LHCN-M2 (cell line): ENCODE measurements around the gene TMX1. TPM values are rescaled to one million over a fixed set of nuclear protein-coding genes. Genes with fewer than 3 reads are reported as not detected.
A peak's percentile ranks its signal among the peaks of the same experiment; 100 is the strongest.

Experiments
- DNase-seq: peaks from one replicate; pipeline ENCODE4 v3.0.0-alpha.2; 2012; ENCODE audit warnings: low read depth
- total RNA-seq: library from RNA; depleted of rRNA; stranded (reverse); fragments of >200 nt; gene quantifications from 2 replicates; pipeline ENCODE4 v1.2.3, GENCODE V29; 2014; rRNA removed

TMX1 gene
- total RNA-seq, 1 experiment from 2014 or later: 93.9 TPM

DNA sequence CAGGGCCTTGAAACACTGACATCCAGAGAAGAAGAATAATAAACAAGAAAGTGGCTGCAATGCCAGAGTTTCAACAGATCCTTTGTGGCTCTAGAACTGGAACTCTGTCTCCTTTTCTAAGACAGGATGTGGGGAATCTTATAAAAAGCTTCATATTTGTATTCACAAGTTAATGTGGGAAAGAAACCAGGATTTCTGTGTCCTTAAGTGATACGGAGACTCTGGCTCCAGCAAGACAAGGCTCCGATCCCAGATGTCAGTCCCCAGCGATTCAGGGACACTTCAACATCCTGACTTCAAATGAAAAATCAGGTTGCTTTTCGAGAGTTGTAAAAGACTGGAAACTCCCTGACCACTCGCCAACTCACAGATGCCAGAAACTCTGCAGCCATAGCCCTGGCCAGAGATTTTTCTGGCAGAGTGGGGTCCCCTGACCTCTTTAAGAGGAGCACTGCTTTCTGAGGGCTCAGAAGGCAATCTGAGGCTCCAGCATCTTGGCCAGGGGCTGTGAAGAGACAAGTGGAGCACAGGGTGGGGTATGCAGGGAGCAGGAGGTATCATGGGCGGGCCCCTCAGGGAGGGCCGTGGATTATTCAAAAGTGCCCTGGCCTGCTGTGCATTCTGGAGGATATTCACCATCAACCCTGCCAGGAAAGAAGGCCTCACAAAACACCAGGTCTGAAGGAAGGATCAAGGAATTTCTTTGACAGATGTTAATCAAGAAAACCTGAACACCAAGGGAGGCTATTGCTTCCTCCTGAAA, 53.3 kb downstream of the TMX1 start:
- peak; percentile 14 for DNase-seq

DNA sequence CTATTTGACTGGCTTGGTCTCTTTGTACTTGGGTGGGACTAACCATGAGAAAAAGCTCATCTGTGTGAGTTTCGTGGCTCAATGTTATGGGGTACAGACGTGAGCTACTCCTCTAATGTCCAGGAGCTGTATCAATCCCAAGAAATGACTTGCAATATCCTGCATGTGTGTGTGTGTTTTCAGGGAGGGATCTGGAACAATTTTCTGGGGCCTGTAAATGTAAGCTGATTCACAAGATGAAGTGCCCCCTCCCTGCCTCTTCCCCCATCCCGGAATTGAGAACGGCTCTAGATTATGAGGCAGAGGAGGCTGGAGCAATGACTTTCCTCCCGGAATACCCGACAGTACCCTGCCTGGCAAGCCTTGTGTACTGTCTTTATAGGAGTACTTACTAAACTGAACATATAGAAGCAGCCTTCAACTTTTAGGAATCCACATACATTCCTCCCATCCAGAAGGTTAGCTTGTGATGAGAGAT, 53.9 kb downstream of the TMX1 start:
- no peak for DNase-seq

DNA sequence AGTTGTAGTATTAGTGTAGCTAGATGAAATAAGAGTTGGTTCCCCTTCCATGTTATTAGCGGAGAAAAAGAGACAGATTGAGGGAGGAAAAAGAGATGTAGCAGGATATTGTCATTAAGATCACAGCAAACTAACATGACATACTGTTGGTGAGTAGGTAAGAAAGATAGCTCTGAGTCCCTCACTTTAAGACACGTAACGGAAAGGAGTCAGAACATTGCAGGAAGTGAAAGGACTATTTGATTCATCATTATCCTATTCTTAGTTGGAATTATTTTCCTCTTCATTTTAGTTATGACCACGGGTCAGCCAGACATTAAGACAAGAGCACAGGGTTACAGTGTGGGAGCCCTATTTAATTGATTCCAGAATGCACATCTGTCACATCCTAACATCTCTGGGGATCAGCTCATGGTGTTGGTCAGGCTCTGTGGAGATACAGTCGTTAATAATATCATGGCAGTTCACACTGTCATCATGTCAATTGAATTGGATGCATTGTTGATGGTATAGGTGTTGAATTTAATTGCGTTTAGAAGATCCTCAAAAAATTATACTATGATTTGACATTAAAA, 55.0 kb downstream of the TMX1 start:
- DNase-seq: no peak

DNA sequence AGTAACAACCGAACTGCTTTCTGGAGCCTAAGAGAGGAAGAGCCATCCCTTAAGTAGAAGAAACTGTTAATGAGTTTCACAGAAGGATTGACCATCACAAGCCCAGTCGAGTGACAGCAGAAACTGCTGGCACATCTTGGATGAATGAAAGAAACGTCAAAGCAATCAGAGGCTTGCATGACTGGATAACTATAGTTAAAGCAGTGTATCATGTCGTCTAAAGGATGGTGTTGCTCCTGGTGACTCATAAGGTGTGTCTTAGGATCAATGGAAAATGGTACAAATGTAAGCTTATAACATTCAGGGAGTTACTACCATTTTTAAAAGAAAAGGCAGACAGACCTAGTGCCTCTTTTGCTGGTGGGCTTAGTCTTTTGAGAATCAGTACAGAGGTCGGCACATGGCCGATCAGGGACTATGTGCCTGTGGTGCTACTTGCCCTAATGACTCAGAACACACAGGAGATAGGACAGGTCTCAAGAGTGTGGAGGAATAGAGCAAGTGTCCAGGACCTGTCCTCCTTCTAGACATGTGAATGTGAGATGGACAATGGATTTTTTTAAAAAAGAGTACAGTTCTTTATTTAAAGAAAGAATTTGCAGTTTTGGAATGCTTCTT, 55.7 kb downstream of the TMX1 start:
- DNase-seq: peak; percentile 12

DNA sequence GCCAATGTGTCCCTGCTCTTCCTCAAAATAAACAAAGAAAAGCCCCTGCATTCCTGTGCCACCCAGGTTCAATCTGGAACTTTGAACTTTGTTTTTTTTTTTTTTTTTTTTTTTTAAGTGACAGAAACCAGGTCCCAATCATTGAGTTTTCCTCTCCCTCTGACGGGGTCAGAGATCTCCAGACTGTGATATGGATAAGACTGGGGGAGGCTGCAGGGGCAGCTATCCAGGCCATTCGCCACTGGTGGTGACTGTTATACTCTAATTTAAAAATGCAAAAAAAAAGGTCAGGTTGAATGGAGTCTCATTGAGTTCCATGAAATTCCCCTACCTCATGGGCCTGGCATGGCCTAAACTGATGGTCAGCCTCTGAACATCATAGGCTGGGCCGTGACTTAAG, 57.0 kb downstream of the TMX1 start:
- no peak for DNase-seq

DNA sequence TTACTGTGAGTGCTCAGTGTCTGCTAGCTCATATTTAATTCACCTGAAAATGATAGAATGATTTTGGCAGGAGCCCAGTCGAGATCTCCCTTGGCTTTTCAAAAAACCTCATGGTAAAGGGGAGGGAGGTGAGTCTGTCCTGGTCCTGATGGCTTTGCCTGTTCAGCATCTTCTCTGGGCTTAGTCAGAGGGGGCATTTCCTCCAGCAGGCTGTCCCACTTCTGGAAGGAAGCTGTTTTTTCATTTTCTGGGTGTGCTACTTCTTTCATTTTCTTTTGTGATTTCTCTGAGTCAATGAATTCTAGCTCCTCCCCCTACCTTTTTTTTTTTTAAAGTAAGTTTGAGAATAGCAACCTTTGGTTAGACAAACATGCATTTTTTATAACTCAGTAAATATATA, 58.8 kb downstream of the TMX1 start:
- DNase-seq: peak; percentile 31

DNA sequence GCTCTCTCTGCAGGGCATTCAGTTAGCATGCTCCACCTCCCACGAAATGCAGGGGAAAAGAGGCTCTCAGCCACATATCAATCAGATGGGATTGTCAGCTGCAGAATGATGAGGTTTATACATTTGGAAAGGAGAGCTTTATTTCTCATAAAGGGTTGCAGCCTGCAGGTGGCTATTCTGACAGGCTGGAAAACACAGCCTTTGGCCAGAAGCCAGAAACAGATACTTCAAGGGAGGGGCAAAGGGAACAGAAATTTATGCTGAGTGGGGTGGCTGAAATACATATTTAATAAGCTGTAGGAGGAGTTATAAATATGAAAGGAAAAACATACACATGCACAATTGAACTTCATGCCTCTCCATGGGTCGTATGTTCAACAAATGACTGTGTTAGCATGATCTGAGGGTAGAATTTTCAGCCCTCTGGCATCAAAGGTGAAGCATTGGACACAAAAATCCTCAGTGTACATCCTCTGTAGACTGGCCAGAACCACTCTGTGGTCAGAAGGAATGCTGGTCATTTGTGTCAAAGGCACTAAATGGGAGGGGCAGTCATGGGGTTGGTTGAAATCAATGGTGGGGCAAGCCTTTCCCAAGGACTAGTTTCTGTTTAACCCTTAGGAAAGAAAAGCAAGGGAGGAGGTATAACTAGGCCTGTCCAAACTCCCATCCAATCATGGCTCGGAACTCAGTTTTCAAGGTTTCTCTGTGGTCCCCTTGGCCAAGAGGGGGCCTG, 62.4 kb downstream of the TMX1 start:
- DNase-seq: peak; percentile 26

DNA sequence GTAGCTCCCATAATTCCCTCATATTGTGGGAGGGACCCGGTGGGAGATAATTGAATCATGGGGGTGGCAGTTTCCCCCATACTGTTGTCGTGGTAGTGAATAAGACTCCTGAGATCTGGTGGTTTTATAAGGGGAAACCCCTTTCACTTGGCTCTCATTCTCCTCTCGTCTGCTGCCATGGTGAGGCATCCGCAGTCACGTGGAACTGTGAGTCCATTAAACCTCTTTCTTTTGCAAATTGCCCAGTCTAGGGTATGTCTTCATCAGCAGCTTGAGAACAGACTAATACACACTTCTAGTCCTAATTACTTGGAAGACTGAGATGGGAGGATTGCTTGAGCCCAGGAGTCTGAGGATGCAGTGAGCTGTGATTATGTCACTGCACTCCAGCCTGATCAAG, 64.4 kb downstream of the TMX1 start:
- DNase-seq: peak; percentile 63

DNA sequence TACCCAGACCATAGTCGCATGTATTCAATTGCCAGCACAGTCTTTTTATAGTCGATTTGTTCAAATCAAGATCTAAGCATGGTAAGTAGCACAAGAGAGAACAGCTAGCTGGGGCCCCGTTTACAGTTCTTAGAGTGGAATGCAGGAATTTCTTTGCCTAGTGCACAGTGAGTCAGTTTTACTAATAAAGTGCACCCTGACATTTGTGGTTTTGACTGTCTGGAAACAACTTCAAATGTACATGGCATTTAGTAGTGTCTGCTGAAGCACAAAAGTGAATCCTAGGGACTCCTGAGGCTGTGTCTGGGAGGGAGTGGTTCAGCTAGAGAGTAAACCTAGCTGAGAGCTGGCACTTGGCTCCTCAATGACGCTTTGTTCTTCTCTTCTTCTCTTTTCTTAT, 64.9 kb downstream of the TMX1 start:
- DNase-seq: peak; percentile 95

DNA sequence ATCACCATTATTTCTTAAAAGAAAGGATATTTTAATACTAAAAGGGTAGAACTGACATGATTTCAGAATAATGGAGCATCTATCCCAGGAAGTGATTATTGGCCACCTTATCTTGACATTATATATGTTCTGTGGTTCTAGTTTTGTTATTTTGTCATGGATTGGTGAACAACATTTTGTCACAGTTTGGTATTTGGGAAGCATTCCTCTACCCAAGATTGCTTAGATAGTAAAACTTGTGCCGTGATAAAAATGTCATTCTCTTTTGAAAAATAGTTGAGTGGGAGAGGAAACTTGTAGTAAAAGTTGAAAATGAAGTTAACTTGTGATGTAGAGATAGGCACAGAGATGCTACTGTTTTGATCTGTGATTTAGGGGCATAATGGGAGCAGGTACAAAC, 65.7 kb downstream of the TMX1 start:
- no peak for DNase-seq

Other genes with a start within 250 kb of the TMX1 start
- gene TRIM9, start 145.1 kb upstream of the TMX1 start, total RNA-seq: 4.4 and 10.3 TPM in 2 replicates